Neural cell (in vitro differentiated cells): ENCODE measurements around the gene PLCL1. TPM values are rescaled to one million over a fixed set of nuclear protein-coding genes. Genes with fewer than 3 reads are reported as not detected.

Source experiments
- H2AFZ ChIP-seq: fragments of 200-600, 300-800 bp; sonication (generic), shearing (Covaris generic); 2 replicates; pipeline ENCODE4 v1.6.0; 2014; ENCODE audit warnings: low read depth, mild to moderate bottlenecking, antibody characterized with exemption, low read length, moderate library complexity
- H3F3A ChIP-seq: fragments of 200-600 bp; shearing (Covaris generic); 2 replicates; pipeline ENCODE4 v1.6.1; 2016; ENCODE audit warnings: mild to moderate bottlenecking, moderate library complexity, mixed read lengths, antibody characterized with exemption, low read length; ENCODE audit not compliant: insufficient read depth, poor library complexity, severe bottlenecking
- H3K27ac ChIP-seq: fragments of 200-600, 300-800 bp; sonication (generic), shearing (Covaris generic); 2 replicates; pipeline ENCODE4 v1.5.1; 2014; ENCODE audit warnings: mild to moderate bottlenecking, low read length, moderate library complexity
- H3K27me3 ChIP-seq: fragments of 300-800, 200-600 bp; sonication (generic), shearing (Covaris generic); 2 replicates; pipeline ENCODE4 v1.6.0; 2014; ENCODE audit warnings: mild to moderate bottlenecking, low read depth, low read length, moderate library complexity; ENCODE audit not compliant: insufficient read depth
- H3K36me3 ChIP-seq: fragments of 300-800, 200-600 bp; sonication (generic), shearing (Covaris generic); 2 replicates; pipeline ENCODE4 v1.5.1; 2014; ENCODE audit warnings: mild to moderate bottlenecking, antibody characterized with exemption, low read length, moderate library complexity; ENCODE audit not compliant: insufficient read depth
- H3K4me2 ChIP-seq: fragments of 300-800, 200-600 bp; sonication (generic), shearing (Covaris generic); 2 replicates; pipeline ENCODE4 v1.6.0; 2014; ENCODE audit warnings: mild to moderate bottlenecking, low read length
- H3K4me3 ChIP-seq: fragments of 300-800, 200-600 bp; sonication (generic), shearing (Covaris generic); 2 replicates; pipeline ENCODE4 v1.5.1; 2014; ENCODE audit warnings: mild to moderate bottlenecking, low read length, moderate library complexity
- H3K79me2 ChIP-seq: fragments of 200-600 bp; shearing (Covaris generic); replicated peaks from 2 replicates; pipeline ENCODE4 v1.6.0; 2014; ENCODE audit warnings: mild to moderate bottlenecking, low read length, moderate library complexity; ENCODE audit not compliant: insufficient read depth
- H3K9ac ChIP-seq: fragments of 300-800, 200-600 bp; sonication (generic), shearing (Covaris generic); 2 replicates; pipeline ENCODE4 v1.6.1; 2016; ENCODE audit warnings: mild to moderate bottlenecking, low read length, mixed read lengths
- H3K9me2 ChIP-seq: fragments of 200-600 bp; shearing (Covaris generic); 2 replicates; pipeline ENCODE4 v1.6.1; 2016; ENCODE audit warnings: mild to moderate bottlenecking, low read length, mixed read lengths; ENCODE audit not compliant: insufficient read depth
- H3K9me3 ChIP-seq: fragments of 200-600, 300-800 bp; sonication (generic), shearing (Covaris generic); 2 replicates; pipeline ENCODE4 v1.6.1; 2016; ENCODE audit warnings: mild to moderate bottlenecking, mixed run types, low read length, moderate library complexity, mixed read lengths
- H4K20me1 ChIP-seq: fragments of 200-600 bp; shearing (Covaris generic); 2 replicates; pipeline ENCODE4 v1.6.1; 2016; ENCODE audit warnings: mild to moderate bottlenecking, mixed run types; ENCODE audit not compliant: insufficient read depth
- CTCF ChIP-seq: fragments of 450-650 bp; IDR thresholded peaks from 2 replicates; pipeline ENCODE4 v1.5.1; 2014; ENCODE audit warnings: antibody characterized with exemption, mild to moderate bottlenecking, moderate library complexity; ENCODE audit not compliant: poor library complexity, severe bottlenecking
- EP300 ChIP-seq: fragments of 450-650 bp; conservative IDR thresholded peaks from 2 replicates; pipeline ENCODE4 v1.6.1; 2014; ENCODE audit warnings: antibody characterized with exemption, mild to moderate bottlenecking, moderate library complexity; ENCODE audit not compliant: poor library complexity, severe bottlenecking
- EZH2 ChIP-seq: fragments of 200-600, 300-800 bp; shearing (Covaris generic), sonication (generic); IDR thresholded peaks from 2 replicates; pipeline ENCODE4 v1.6.1; 2014; ENCODE audit warnings: antibody characterized with exemption, low read length, borderline replicate concordance, mild to moderate bottlenecking; ENCODE audit not compliant: insufficient read depth, poor library complexity, severe bottlenecking
- MXI1 ChIP-seq: fragments of 450-650 bp; conservative IDR thresholded peaks from 2 replicates; pipeline ENCODE4 v1.6.1; 2014; ENCODE audit warnings: antibody characterized with exemption, mild to moderate bottlenecking; ENCODE audit not compliant: poor library complexity, severe bottlenecking
- POLR2AphosphoS5 ChIP-seq: IDR thresholded peaks from 2 replicates; pipeline ENCODE4 v1.6.1; 2012
- RAD21 ChIP-seq: fragments of 450-650 bp; conservative IDR thresholded peaks from 2 replicates; pipeline ENCODE4 v1.6.1; 2014; ENCODE audit warnings: antibody characterized with exemption, mild to moderate bottlenecking, moderate library complexity
- REST ChIP-seq: IDR thresholded peaks from 2 replicates; pipeline ENCODE4 v1.6.1; 2012; ENCODE audit warnings: borderline replicate concordance
- SMC3 ChIP-seq: fragments of 450-650 bp; conservative IDR thresholded peaks from 2 replicates; pipeline ENCODE4 v1.6.1; 2014; ENCODE audit warnings: antibody characterized with exemption, mild to moderate bottlenecking, moderate library complexity; ENCODE audit not compliant: poor library complexity
- TAF1 ChIP-seq: IDR thresholded peaks from 2 replicates; pipeline ENCODE4 v1.6.1; 2012; ENCODE audit warnings: low read depth
- polyA plus RNA-seq: library from polyadenylated mRNA; depleted of rRNA; stranded (reverse); fragments of >200 nt; gene quantifications from 2 replicates; pipeline ENCODE4 v1.2.3, GENCODE V29; 2014

The PLCL1 gene
- polyA plus RNA-seq, 1 donor from 2014 or later: 6.8 TPM

- Histone ChIP-seq H3K4me3 (no peak overlapping the region), H3F3A (no peaks in the 10 kb centered on the region), H2AFZ (no peak overlapping the region), H3K4me2 (no peak overlapping the region), H3K79me2 (no peaks in the 10 kb centered on the region), H3K27me3 (no peaks in the 10 kb centered on the region), H3K27ac (no peak overlapping the region), H3K36me3 (no peaks in the 10 kb centered on the region), H3K9me2 (no peaks in the 10 kb centered on the region), H3K9me3 (no peaks in the 10 kb centered on the region), H3K9ac (no peak overlapping the region), H4K20me1 (no peaks in the 10 kb centered on the region)
- TF ChIP-seq EP300: no peak
- TF ChIP-seq CTCF: no peak
- TF ChIP-seq EZH2: no peak
- no peak for TF ChIP-seq SMC3
- TF ChIP-seq RAD21: no peak
- no peak for TF ChIP-seq REST
- no peak for TF ChIP-seq POLR2AphosphoS5
- no peak for TF ChIP-seq TAF1
- no peak for TF ChIP-seq MXI1
Measured at GRCh38 chr2:197943731-197944130, 139.3 kb downstream of the PLCL1 start.

- Histone ChIP-seq H3K36me3 (no peaks in the 10 kb centered on the region), H3K79me2 (no peaks in the 10 kb centered on the region), H3K9me3 (no peaks in the 10 kb centered on the region), H2AFZ (no peak overlapping the region), H3K9ac (no peak overlapping the region), H3K27me3 (no peaks in the 10 kb centered on the region), H4K20me1 (no peaks in the 10 kb centered on the region), H3K9me2 (no peaks in the 10 kb centered on the region), H3K27ac (no peak overlapping the region), H3K4me3 (no peak overlapping the region), H3K4me2 (no peak overlapping the region), H3F3A (no peaks in the 10 kb centered on the region)
- TF ChIP-seq RAD21: no peak
- TF ChIP-seq EZH2: no peak
- TF ChIP-seq POLR2AphosphoS5: no peak
- no peak for TF ChIP-seq MXI1
- TF ChIP-seq TAF1: no peak
- TF ChIP-seq REST: no peak
- TF ChIP-seq CTCF: no peak
- no peak for TF ChIP-seq SMC3
- TF ChIP-seq EP300: no peak
Measured at GRCh38 chr2:197944416-197945096, 140.2 kb downstream of the PLCL1 start.
